OCI-LY1 (cell line): ENCODE data around the gene FMN2.

Experiments used
- CTCF ChIP-seq: fragments of 200-600 bp; sonication (generic), shearing (Covaris generic); IDR thresholded peaks from 2 replicates; pipeline ENCODE4 v1.5.1; 2017; ENCODE audit warnings: mild to moderate bottlenecking, antibody characterized with exemption, low read length, moderate library complexity, mixed read lengths
- EZH2 ChIP-seq: fragments of 200-600 bp; sonication (generic), shearing (Covaris generic); IDR thresholded peaks from 2 replicates; pipeline ENCODE4 v1.8.0; 2017; ENCODE audit warnings: borderline replicate concordance, mixed run types, mild to moderate bottlenecking, antibody characterized with exemption, low read length, moderate library complexity, mixed read lengths

- no peak for TF ChIP-seq CTCF
- TF ChIP-seq EZH2, result no peak
These were observed 250.6 kb downstream of the FMN2 start for GRCh38 chr1:240342251-240342625.
